GM10847 (cell line): Measurements from ENCODE around the gene DCHS1.

Experiments
- POLR2A ChIP-seq: IDR thresholded peaks from 2 replicates; pipeline ENCODE4 v1.6.1; 2011; ENCODE audit not compliant: insufficient read length; ENCODE audit errors: extremely low read depth

DCHS1 gene, protein sequence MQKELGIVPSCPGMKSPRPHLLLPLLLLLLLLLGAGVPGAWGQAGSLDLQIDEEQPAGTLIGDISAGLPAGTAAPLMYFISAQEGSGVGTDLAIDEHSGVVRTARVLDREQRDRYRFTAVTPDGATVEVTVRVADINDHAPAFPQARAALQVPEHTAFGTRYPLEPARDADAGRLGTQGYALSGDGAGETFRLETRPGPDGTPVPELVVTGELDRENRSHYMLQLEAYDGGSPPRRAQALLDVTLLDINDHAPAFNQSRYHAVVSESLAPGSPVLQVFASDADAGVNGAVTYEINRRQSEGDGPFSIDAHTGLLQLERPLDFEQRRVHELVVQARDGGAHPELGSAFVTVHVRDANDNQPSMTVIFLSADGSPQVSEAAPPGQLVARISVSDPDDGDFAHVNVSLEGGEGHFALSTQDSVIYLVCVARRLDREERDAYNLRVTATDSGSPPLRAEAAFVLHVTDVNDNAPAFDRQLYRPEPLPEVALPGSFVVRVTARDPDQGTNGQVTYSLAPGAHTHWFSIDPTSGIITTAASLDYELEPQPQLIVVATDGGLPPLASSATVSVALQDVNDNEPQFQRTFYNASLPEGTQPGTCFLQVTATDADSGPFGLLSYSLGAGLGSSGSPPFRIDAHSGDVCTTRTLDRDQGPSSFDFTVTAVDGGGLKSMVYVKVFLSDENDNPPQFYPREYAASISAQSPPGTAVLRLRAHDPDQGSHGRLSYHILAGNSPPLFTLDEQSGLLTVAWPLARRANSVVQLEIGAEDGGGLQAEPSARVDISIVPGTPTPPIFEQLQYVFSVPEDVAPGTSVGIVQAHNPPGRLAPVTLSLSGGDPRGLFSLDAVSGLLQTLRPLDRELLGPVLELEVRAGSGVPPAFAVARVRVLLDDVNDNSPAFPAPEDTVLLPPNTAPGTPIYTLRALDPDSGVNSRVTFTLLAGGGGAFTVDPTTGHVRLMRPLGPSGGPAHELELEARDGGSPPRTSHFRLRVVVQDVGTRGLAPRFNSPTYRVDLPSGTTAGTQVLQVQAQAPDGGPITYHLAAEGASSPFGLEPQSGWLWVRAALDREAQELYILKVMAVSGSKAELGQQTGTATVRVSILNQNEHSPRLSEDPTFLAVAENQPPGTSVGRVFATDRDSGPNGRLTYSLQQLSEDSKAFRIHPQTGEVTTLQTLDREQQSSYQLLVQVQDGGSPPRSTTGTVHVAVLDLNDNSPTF (N-terminal part only)

DNA sequence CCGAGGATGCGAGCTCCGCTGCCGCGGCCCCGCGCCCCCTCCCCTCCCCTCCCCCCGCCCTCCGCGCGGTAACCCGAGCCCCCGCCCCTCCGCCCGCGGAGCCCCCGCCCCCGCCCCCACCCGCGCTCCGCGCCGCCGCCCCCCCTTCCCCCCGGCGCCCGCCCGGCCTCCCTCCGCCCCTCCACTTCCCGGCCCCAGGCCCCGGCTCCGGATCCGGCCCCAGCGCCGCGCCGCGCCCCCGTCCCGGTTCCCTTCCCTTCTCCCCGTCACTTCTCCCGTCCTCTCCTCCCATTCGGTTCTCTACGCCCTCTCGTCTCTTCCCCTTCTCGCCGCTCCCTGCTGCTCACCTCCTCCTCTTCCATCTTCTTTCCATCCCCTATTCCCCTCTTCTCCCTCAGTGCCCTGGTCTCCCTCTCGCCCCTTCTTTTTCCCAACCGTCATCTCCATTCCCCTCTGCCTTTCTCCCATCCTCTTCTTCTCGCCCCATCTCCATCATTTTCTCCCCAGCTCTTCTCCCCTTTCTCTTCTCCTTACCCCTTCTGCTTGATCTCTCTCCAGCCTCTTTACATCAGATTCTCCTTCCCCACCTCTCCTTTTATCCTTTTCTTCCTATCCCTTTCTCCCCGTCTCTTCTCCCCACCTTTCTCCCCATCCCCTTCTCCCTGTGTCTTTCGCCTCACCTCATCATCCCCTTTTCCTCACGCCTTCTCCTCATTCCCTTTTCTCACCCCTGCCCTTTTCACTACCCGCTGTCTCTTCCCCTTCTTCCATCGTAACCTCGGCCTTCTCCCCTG lies at the start of gene DCHS1:
TSS of gene DCHS1 (minus strand) at position 20 of the 794 bp plus-strand sequence. CDS start 14,196 bp downstream, outside the sequence.
- TF ChIP-seq POLR2A: no peak

DNA sequence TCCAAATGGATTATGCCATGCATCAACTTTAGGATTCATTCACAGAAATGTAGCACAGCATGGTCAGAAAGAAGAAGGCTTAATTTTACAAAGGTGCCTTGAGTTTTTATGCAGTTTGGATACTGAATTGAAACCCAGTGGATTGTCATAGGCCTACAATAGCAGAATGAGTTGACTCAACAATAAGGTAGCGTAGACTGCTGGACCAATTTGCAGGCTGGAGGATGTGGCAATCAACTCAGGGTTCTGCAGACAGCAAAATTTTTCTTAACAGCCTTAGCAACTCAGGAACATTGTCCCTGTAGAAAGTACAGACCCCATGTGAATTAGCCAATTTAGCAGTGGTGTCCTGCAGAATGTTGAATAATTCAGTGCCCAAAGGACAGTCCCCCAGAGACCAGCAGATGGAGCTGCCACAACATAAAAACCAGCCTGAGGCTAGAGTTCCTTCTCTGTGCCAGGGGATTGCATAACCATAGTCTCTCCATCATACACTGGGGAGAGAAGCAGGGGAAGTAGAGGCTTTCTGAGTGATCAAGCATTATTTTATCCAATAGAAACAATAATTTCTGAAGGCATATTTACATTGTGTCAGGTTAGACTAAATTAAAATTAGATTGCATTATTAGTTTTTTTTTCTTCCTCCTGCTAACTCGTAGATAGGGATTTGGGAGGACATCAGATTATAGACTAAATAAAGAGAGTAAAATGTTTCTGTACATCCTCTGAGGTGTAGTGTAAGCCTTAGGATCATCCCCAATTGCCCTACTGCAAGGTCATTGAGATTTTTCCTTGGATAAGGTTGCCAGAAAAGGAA lies 47.8 kb upstream of the DCHS1 start:
- no peak for TF ChIP-seq POLR2A

DNA sequence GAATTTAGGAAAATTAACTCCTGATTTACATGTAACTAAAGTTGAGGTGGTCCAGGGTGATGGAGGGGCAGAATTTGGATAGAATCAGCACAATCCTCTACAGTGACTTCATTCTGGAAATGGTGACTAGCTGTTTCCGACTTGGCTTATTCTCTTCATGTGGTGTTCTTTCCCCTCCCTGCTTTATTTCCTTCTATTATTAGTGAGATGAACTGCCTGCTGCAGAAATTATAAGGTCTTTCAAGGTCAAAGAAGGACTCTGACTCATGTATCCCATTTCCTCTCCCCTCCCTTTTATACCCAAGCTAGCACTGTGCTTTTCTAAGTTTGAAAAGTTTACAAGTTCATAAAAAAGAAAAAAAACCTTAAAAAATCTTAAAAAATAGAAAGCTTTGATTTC lies 39.8 kb upstream of the DCHS1 start:
- no peak for TF ChIP-seq POLR2A

DNA sequence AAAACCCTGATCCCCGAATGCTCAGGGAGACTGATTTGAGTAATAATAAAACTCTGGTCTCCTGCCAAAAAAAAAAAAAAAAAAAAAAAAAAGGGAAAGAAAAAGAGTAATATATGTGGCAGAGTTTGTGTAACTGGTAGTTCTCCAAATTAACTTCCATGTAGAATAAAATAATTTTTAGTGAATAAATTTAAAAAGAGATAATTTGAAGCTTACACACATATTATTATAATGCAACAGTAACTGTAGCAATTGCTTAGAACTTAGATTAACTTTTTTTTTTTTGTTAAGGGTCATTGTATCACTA lies 38.6 kb upstream of the DCHS1 start:
- TF ChIP-seq POLR2A: no peak

GRCh38 chr11:6693342-6694228 lies 38.0 kb upstream of the DCHS1 start:
- TF ChIP-seq POLR2A: no peak

DNA sequence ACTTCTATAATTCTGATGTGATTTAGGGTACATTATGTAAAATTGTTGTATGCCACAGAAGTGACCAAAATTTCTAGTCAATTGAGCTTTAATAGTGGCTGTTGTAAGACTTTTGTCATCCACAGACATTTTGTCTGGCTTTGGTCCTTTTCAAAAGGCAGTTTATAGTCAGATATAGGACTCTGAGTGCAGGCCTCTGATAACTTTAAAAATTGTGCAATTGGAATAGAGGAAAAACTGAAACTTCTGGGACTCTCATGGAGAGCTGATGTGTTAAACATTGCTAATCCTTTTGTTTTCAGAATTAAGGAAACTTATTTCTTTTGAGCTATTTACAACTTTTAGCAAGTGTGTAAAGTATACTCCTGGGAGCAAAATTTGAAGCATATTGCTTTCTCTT lies 36.5 kb upstream of the DCHS1 start:
- TF ChIP-seq POLR2A: no peak

- TF ChIP-seq POLR2A: no peak
Observed at GRCh38 chr11:6687876-6688275, 32.3 kb upstream of the DCHS1 start.

- no peak for TF ChIP-seq POLR2A
Observed at GRCh38 chr11:6686006-6686405, 30.4 kb upstream of the DCHS1 start.

DNA sequence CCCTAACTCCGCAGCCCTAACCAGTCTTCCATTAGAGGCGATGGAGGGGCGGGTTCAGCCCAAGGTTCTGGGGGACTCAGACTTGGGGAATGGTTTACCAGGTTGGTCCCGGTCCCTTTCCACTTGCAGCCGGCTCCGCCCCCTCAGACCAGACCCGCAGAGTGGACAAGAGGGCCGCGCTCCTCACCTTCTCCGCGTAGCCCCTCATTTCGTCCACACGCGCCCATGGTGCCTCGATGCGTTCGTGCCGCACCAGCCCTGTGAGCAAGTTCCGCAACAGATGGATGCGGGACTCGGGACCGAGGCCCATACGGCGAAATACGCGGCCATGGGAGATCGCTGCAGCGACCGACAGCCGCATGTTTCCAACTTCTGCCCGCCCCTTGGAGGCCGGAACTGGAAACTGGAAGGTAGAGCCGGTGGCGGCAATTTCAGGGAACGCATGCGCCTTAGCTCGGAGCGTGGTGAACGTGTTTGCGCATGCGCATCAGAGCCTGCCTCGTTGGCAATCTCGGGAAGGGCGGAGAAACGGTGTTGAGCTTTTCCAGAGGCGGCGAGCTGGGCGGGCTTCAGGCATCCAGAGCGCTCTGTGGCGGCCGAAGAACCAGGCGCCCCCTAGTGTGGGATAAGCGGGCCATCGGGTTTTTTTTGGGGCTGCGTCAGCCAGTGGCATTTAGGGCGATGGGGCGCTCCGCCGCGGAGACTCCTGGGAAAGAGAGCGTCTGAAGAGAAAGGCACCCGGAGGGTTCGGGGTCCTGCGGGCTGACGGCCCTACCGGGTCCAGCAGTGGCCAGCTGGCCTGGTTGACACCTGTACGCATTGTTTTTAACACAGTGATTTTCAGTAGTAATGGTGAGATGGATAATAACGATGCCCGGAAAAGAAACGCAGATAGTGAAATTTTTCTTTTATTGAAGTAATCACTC lies 27.6 kb upstream of the DCHS1 start, which contains the start of gene MRPL17:
TSS of gene MRPL17 (minus strand) at position 405 of the 926 bp plus-strand sequence. CDS start at position 361, 44 bp downstream.
- TF ChIP-seq POLR2A: peak; percentile 91

GRCh38 chr11:6682591-6682935 lies 27.0 kb upstream of the DCHS1 start:
- TF ChIP-seq POLR2A: no peak

GRCh38 chr11:6681949-6682348 lies 26.3 kb upstream of the DCHS1 start:
- TF ChIP-seq POLR2A: no peak

- no peak for TF ChIP-seq POLR2A
Observed at GRCh38 chr11:6681505-6681904, 25.9 kb upstream of the DCHS1 start.
